PFSK-1 (cell line): Measurements from ENCODE around the gene AUTS2.

Experiments used
- POLR2AphosphoS5 ChIP-seq: IDR thresholded peaks from 2 replicates; pipeline ENCODE4 v1.6.1; 2012; ENCODE audit warnings: low read depth, mild to moderate bottlenecking, control low read depth, low read length, moderate library complexity
- SIN3A ChIP-seq: IDR thresholded peaks from 2 replicates; pipeline ENCODE4 v1.6.1; 2012; ENCODE audit warnings: mild to moderate bottlenecking, low read length, moderate library complexity, borderline replicate concordance; ENCODE audit not compliant: insufficient read depth
- TAF1 ChIP-seq: IDR thresholded peaks from 2 replicates; pipeline ENCODE4 v1.6.1; 2012; ENCODE audit warnings: low read length, control low read depth, borderline replicate concordance; ENCODE audit not compliant: insufficient read depth
- TF ChIP-seq, protein P1 (sequence below), 2 experiments: IDR thresholded peaks; 2 replicates each; pipeline versions ENCODE4 v1.6.1 to v1.8.0; 2011 to 2012; ENCODE audit warnings: low read depth in 2 of 2, low read length in 2 of 2, control low read depth in 1 of 2, inconsistent platforms in 1 of 2, mild to moderate bottlenecking in 1 of 2, moderate library complexity in 1 of 2; ENCODE audit not compliant: insufficient read depth in 1 of 2

GRCh38 chr7:69691327-69691726 is 93.1 kb downstream of the AUTS2 start:
- TF ChIP-seq TAF1 (no peak), POLR2AphosphoS5 (no peak), SIN3A (no peak)
- TF ChIP-seq, protein P1, sequence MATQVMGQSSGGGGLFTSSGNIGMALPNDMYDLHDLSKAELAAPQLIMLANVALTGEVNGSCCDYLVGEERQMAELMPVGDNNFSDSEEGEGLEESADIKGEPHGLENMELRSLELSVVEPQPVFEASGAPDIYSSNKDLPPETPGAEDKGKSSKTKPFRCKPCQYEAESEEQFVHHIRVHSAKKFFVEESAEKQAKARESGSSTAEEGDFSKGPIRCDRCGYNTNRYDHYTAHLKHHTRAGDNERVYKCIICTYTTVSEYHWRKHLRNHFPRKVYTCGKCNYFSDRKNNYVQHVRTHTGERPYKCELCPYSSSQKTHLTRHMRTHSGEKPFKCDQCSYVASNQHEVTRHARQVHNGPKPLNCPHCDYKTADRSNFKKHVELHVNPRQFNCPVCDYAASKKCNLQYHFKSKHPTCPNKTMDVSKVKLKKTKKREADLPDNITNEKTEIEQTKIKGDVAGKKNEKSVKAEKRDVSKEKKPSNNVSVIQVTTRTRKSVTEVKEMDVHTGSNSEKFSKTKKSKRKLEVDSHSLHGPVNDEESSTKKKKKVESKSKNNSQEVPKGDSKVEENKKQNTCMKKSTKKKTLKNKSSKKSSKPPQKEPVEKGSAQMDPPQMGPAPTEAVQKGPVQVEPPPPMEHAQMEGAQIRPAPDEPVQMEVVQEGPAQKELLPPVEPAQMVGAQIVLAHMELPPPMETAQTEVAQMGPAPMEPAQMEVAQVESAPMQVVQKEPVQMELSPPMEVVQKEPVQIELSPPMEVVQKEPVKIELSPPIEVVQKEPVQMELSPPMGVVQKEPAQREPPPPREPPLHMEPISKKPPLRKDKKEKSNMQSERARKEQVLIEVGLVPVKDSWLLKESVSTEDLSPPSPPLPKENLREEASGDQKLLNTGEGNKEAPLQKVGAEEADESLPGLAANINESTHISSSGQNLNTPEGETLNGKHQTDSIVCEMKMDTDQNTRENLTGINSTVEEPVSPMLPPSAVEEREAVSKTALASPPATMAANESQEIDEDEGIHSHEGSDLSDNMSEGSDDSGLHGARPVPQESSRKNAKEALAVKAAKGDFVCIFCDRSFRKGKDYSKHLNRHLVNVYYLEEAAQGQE (IDR thresholded peaks at IDR 0.05; ENCODE audit: insufficient read depth in 1 of 2, low read depth in 2 of 2, low read length in 2 of 2): no peak
